Limb (tissue), 2 donors: ENCODE measurements around the gene MUCL3.
"Not testable (repeated sequence)": the region's sequence is repeated elsewhere in the genome, so short reads cannot be mapped to it uniquely, and the experiment has no call there.

Experiments
- DNase-seq, 2 donors: peaks; one replicate each; pipeline ENCODE4 v3.0.0-alpha.2; 2016; ENCODE audit errors: extremely low spot score in 2 of 2

MUCL3 gene

GRCh38 chr6:30910473-30910872 is 30.3 kb upstream of the MUCL3 start:
- DNase-seq: not testable (repeated sequence)

GRCh38 chr6:30912746-30913520 is 27.8 kb upstream of the MUCL3 start:
- no peak for DNase-seq

- DNase-seq: no peak
Observed at GRCh38 chr6:30913721-30914075, 27.1 kb upstream of the MUCL3 start.

GRCh38 chr6:30914076-30914853 is 26.5 kb upstream of the MUCL3 start, which contains the start of gene VARS2:
VARS2 (plus strand) TSS chr6:30914238; CDS start chr6:30914837, 599 bp downstream.
- peak; percentile 93 to 96 for DNase-seq

- no peak for DNase-seq
Observed at GRCh38 chr6:30914854-30915590, 25.8 kb upstream of the MUCL3 start.

- peak; percentile 47 to 70 for DNase-seq
Observed at GRCh38 chr6:30915591-30915946, 25.2 kb upstream of the MUCL3 start.

GRCh38 chr6:30917041-30917440 is 23.7 kb upstream of the MUCL3 start:
- DNase-seq: no peak

GRCh38 chr6:30917487-30917886 is 23.3 kb upstream of the MUCL3 start:
- no peak for DNase-seq

- DNase-seq: no peak
Observed at GRCh38 chr6:30918670-30919069, 22.1 kb upstream of the MUCL3 start.

GRCh38 chr6:30922447-30922852 is 18.3 kb upstream of the MUCL3 start:
- no peak for DNase-seq

GRCh38 chr6:30924040-30924627 is 16.6 kb upstream of the MUCL3 start:
- DNase-seq: not testable (repeated sequence)

GRCh38 chr6:30926644-30927043 is 14.1 kb upstream of the MUCL3 start:
- DNase-seq: no peak

- DNase-seq: not testable (repeated sequence)
Observed at GRCh38 chr6:30927080-30927479, 13.7 kb upstream of the MUCL3 start.

- no peak for DNase-seq
Observed at GRCh38 chr6:30928677-30929076, 12.1 kb upstream of the MUCL3 start.

GRCh38 chr6:30930506-30930905 is 10.3 kb upstream of the MUCL3 start:
- no peak for DNase-seq

- DNase-seq: no peak
Observed at GRCh38 chr6:30931272-30931671, 9.5 kb upstream of the MUCL3 start.

GRCh38 chr6:30931969-30932645 is 8.7 kb upstream of the MUCL3 start, which contains the start of gene SFTA2:
SFTA2 (minus strand) TSS chr6:30932170; CDS start chr6:30932096, 74 bp downstream.
- no peak for DNase-seq

GRCh38 chr6:30932665-30933365 is 8.0 kb upstream of the MUCL3 start:
- DNase-seq: no peak

GRCh38 chr6:30935018-30935417 is 5.8 kb upstream of the MUCL3 start:
- no peak for DNase-seq

GRCh38 chr6:30937265-30937664 is 3.5 kb upstream of the MUCL3 start:
- no peak for DNase-seq
